ENCODE data around the gene FIGLA.

The FIGLA gene

GRCh38 chr2:70776266-70776665 is 14.2 kb downstream of the FIGLA start:
- DNase-seq (ENCODE audit: low read depth in 2 of 2, low spot score in 1 of 2) = no peak

DNA sequence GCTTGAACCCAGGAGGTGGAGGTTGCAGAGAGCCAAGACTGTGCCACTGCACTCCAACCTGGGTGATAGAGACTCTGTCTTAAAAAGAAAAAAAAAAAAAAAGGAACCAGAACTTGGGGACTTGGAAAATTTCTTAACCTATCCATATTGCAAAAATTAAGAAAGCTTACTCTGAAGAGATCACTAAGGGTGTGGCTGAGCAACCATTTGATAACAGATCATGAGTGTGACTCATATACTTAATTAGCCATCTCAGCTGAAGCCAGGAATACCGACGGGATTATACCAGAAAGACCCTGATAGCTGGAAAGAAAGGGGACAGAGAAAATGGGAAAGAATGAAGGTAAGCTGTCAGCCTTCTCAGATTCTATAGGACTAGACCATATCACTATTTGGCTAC is 15.3 kb downstream of the FIGLA start:
- DNase-seq (ENCODE audit: low read depth in 2 of 2, low spot score in 1 of 2) = no peak

DNA sequence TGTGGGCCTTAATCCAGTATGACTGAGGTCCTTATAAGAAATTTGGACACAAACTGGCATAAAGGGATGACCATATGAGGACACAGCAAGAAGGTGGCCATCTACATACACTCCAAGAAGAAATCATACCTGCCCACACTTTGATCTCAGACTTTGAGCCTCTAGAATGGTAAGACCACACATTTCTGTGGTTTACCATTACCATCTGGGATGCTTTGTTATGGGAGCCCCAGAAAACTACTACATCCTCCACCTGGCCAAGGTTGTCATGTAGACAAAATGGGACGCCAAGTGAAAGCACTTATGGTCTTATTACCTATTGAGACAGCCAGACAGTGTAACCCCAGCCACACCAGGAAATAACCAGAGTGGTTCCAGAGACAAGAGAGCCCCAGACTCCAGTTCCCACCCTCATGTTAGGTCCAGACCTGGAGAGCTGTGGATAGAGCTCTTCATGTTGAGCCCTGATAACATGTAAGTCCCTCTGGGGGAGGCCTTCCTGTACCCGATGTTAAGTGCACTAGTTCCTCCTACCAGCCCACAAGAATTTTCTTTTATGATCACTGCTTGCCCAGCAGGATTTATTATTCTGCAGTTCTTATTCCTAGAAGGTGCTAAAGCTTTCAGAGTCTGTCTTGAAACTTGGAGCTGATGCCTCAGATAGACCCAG is 17.8 kb downstream of the FIGLA start:
- DNase-seq (ENCODE audit: low read depth in 2 of 2, low spot score in 1 of 2) = no peak

DNA sequence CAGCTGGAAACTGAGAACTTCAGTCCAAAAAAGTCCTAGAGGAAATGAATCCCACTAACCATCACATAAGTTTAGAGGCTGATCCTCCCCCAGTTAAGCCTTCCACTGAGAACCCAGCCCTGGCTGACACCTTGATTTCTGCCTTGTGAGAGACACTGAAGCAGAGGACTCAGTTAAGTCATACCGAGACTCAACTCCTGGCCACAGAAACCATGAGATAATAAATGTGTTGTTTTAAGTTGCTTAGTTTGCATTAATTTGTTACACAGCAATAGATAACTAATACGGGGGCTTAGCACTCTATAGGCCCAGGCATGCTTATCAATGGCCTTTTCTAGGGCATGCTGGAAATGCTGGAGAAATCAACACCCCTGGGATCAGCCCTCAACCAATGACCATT is 19.0 kb downstream of the FIGLA start:
- no peak for DNase-seq (ENCODE audit: low read depth in 2 of 2, low spot score in 1 of 2)

- no peak for DNase-seq (ENCODE audit: low read depth in 2 of 2, low spot score in 1 of 2)
Observed at GRCh38 chr2:70769450-70769849, 21.0 kb downstream of the FIGLA start.

DNA sequence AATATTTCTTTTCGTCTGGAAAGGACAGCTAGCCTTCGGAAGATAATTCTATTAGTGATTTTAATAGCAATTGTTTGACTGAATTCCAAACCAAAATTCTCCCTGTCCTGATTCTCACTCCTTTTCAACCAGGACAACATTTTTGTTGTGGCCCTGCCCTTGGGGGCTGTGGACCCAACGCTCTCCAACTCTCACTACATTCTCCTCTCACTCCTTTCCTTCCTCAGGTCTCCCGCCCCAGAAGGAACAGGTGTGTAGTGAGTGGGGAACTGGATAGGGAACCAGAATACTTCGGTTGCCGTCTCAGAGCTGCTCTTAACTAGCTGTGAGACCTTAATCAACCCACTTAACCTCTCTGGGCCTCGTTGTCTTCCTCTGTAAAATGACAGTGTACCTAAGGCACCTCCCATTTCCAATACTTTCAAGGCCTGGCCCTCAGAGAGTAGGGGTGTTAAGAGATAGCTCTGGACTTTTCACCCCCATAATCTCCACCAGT is 21.8 kb downstream of the FIGLA start:
- DNase-seq (ENCODE audit: low read depth in 2 of 2, low spot score in 1 of 2) = no peak

DNA sequence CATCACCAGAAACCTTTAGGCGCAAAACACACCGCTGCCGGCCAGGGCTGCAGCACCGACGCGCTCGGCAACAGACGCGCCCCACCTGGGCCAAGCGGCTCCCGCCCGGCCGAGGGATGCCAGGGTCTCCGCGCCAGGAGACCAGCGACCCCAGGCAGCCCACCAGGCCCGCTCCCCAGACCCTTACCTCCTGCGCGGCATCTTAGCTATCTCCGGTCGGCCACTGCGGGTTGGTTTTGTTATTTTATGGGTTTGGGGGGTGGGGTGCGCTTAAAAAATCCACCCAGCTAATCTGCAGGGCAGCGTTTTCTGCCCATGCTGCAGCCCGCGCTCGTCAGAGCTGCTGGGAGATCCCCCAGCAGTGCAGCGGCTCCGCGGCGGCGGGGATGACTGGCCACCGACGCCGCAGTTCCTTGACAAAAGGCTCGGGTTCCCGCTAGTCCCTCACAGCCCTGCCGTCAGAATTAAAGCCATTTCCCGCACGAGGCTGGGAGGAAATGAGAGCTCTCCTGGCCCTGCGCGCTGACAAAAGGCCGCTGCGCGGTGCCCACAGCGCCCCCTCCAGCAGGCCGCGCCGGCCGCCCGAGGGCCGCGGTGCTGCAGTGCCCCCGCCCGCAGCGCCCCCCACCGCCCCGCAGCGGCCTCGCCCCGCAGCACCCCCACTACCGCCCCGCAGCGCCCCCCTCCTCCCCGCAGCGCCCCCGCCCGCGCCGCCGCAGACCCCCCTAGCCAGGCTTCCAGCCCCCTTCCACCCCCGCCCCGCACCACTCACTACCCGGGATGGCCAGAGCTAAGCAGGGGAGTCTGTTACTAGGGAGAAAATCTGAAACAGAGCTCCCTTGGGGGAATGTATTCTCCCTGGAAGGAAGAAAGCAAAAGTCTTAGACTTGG is 22.5 kb downstream of the FIGLA start, which contains the start of gene ADD2:
TSS of gene ADD2 (minus strand) at position 502 of the 891 bp plus-strand sequence. CDS start 61,792 bp downstream, outside the sequence.
- DNase-seq (ENCODE audit: low read depth in 2 of 2, low spot score in 1 of 2) = no peak

DNA sequence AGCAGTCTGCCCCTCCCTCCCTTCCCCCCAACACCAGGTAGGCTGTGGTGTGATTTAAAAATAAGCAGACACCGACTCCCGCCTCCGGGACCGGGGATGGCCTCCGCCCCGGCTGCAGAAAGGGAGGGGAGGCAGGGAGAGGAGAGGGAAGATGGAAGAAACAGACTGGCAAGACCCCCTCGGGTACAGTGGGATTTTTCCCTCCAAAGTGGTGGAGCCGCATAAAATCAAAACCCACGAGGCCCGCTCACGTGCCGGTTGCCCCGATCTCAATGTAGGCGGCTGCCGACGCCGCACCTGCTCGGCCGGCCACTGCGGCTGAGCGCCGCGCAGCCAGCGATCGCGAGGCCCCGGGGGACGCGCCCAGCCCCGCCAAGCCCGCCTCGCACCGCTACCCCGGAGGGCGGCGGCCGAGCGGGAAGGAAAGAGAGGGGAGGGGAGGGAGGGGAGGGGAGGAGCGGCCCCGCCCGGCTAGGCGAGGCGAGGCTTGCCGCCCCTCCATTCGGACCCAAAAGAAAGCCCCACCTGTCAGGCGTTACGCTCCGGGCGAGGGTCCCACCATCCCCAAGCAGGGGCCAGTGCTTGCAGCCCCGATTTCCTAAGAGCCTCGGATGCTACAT is 23.3 kb downstream of the FIGLA start:
- DNase-seq (ENCODE audit: low read depth in 2 of 2, low spot score in 1 of 2) = no peak

DNA sequence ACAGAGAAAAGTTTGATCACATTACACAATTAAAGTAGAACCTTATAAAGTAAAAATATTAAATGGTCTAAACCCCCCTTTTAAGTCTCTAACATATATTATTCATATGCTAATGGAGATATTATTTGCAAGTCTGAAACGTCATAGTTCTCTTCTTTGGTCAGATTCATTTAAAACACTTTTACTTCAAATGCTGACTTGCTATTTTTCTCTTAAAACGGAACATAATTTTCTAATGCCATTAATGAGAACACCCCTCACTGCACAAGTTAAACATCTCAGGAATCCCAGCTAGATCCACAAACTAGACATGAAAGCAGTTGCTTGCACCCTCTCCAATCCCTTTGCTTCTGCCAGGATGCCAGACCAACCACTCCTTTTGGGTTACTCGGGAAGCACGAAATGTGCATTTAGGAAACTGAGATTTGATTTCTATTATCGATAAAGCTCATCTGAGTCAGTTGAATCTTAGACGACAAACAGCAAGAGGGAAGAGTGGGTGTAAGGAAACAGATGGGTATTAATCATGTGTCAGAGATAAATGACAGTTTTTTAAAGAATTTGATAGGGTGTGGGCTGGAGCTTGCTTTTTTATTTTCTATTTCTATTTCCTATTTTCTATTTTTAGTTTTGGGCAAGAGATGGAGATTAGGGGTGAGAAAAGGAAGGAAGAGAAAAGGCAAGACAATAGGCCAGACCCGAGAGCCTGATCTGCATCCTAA is 23.9 kb downstream of the FIGLA start:
- DNase-seq (ENCODE audit: low read depth in 2 of 2, low spot score in 1 of 2) = no peak

DNA sequence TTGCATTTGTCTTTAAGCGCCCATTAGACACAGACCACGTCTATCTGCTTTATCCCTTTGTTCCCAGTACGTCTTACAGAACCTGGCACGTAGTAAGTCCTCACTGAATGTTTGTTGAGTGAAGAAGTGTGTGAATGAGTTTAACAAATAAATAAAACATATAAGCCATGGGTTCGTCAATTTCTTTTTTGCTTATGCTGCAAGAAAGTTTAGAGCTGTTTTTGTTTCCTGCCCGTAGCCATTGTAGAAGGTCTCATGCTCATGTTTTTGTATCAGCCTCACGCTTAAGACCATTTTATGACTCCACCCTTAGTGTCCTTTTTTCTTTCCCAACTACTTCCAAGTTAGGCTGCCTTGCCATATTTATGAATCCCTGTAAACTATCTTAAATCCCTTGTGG is 24.9 kb downstream of the FIGLA start:
- DNase-seq (ENCODE audit: low read depth in 2 of 2, low spot score in 1 of 2) = no peak

- DNase-seq (ENCODE audit: low read depth in 2 of 2, low spot score in 1 of 2) = no peak
Observed at GRCh38 chr2:70759446-70759845, 31.0 kb downstream of the FIGLA start.

GRCh38 chr2:70757966-70758365 is 32.5 kb downstream of the FIGLA start:
- DNase-seq (ENCODE audit: low read depth in 2 of 2, low spot score in 1 of 2) = no peak

DNA sequence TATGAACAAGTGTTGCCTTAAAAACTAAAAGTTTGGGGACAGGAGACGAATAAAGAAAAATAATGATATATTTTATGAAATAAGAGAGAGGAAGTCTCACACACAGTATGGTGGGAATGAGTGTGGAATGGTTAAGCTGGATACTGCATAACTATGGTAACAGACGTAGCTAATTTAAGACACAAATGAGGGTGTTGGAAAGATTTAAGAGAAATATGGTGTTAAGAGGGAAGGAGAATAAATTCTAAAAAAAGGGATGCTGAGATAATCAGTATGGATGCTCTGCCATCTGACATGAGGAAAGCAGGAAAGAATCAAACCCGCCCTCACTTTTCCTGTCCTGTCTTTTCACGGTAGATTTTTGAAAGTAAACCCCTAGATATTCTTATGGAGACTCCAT is 33.1 kb downstream of the FIGLA start:
- no peak for DNase-seq (ENCODE audit: low read depth in 2 of 2, low spot score in 1 of 2)

- no peak for DNase-seq (ENCODE audit: low read depth in 2 of 2, low spot score in 1 of 2)
Observed at GRCh38 chr2:70756128-70756527, 34.3 kb downstream of the FIGLA start.

GRCh38 chr2:70753902-70754301 is 36.5 kb downstream of the FIGLA start:
- DNase-seq (ENCODE audit: low read depth in 2 of 2, low spot score in 1 of 2) = no peak

- no peak for DNase-seq (ENCODE audit: low read depth in 2 of 2, low spot score in 1 of 2)
Observed at GRCh38 chr2:70753031-70753430, 37.4 kb downstream of the FIGLA start.

DNA sequence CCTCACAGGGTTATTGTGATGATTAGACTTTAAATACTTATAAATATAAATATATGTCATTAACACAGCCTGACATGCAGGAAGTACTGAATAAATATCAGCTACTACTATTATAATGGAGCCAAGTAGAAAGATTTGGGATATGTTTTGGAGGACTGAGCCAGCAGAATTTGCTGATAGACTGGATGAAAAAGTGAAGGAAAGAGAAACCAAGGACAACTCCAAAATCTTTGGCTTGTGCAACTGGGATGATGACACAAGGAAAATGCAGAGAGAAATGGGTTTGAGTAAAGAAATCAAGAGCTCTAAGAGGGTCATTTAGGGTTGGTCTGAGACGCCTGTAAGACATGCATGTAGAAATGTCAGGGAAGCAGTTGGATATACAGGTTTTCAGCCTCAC is 38.0 kb downstream of the FIGLA start:
- DNase-seq (ENCODE audit: low read depth in 2 of 2, low spot score in 1 of 2) = no peak

- DNase-seq (ENCODE audit: low read depth in 2 of 2, low spot score in 1 of 2) = no peak
Observed at GRCh38 chr2:70751881-70752280, 38.6 kb downstream of the FIGLA start.

- DNase-seq (ENCODE audit: low read depth in 2 of 2, low spot score in 1 of 2) = no peak
Observed at GRCh38 chr2:70750320-70750719, 40.1 kb downstream of the FIGLA start.

GRCh38 chr2:70748002-70748784 is 42.2 kb downstream of the FIGLA start:
- no peak for DNase-seq (ENCODE audit: low read depth in 2 of 2, low spot score in 1 of 2)
